WI38 (cell line): ENCODE measurements around the gene C10orf67.

ENCODE experiments used
- H3K4me3 ChIP-seq: 2 replicates; pipeline ENCODE4 v1.5.1; 2011; ENCODE audit warnings: low read depth, mild to moderate bottlenecking, control low read depth, low read length
- TF ChIP-seq, protein P1 (sequence below): IDR thresholded peaks from 2 replicates; pipeline ENCODE4 v1.5.1; 2012; ENCODE audit warnings: low read depth, mild to moderate bottlenecking, control low read depth, low read length

Gene C10orf67

DNA sequence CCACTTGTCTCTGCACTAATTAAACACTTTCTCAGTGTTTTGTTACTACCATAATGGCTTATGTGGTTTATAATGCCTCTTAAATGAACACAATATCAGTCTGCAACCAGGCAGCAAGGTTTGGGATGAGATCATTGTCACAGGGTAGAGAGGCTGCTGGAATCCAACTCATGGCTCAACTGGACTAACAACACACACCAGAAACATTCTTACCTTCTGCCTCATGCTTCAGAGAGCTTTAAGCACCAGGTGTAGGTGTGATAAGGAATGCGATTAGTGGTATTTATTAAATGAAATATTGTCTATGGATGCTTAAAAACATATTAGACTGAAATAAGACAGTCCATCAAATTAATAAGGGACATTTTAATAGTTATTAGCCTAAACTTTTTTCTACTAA is 127.1 kb downstream of the C10orf67 start:
- no peak overlapping the region for H3K4me3 ChIP-seq
- TF ChIP-seq, protein P1, sequence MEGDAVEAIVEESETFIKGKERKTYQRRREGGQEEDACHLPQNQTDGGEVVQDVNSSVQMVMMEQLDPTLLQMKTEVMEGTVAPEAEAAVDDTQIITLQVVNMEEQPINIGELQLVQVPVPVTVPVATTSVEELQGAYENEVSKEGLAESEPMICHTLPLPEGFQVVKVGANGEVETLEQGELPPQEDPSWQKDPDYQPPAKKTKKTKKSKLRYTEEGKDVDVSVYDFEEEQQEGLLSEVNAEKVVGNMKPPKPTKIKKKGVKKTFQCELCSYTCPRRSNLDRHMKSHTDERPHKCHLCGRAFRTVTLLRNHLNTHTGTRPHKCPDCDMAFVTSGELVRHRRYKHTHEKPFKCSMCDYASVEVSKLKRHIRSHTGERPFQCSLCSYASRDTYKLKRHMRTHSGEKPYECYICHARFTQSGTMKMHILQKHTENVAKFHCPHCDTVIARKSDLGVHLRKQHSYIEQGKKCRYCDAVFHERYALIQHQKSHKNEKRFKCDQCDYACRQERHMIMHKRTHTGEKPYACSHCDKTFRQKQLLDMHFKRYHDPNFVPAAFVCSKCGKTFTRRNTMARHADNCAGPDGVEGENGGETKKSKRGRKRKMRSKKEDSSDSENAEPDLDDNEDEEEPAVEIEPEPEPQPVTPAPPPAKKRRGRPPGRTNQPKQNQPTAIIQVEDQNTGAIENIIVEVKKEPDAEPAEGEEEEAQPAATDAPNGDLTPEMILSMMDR: no peak

DNA sequence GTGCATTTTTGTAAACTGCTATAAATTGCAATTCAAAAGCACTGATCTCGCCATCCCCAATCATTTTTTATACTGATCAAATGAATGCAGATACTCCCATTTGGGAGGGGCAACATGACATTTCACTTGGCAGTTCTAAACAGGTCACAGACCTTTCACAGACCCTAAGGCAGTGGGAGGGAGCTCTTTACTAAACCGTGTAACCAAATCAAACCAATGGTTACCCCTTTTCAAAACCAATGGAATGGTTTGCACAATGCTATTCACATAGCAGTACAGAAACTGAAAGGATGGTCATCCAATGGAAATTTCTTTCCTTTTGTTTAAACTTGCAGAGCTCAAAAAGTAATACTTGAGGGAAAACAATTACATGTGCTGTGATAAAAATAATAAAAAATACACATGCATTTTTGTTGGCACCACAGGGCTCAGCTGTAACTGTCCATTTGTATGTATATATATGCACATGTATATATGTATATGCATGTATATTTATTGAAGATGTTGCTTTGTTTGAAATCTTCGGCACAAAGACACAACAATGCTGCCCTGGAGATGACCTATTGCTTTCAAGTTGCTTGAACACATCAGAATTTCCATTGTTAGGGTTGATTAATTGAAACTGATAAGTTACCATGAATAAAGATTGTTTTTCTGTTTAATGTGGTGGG is 138.5 kb downstream of the C10orf67 start:
- H3K4me3 ChIP-seq: no peak overlapping the region
- TF ChIP-seq, protein P1: no peak

DNA sequence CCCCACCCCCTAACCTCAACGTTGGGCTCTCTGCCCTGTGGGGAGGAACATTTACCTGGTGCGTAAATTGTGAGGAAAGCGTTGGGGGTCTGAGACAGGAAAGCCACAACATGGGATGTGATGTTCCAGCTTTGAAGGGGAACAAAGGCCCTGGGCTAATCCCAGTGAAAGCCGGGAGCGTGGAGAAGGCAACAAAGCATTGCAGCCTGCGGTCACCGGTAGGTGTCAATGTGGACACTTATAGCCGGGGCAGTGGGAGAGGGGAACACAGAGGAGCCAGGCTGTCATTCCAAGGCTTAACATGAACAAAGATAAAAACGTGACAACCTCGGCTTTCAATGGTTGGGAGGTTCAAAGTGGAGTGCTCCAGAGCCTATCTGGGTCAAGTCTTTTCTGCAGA is 139.8 kb downstream of the C10orf67 start:
- H3K4me3 ChIP-seq: no peak overlapping the region
- TF ChIP-seq, protein P1: no peak

DNA sequence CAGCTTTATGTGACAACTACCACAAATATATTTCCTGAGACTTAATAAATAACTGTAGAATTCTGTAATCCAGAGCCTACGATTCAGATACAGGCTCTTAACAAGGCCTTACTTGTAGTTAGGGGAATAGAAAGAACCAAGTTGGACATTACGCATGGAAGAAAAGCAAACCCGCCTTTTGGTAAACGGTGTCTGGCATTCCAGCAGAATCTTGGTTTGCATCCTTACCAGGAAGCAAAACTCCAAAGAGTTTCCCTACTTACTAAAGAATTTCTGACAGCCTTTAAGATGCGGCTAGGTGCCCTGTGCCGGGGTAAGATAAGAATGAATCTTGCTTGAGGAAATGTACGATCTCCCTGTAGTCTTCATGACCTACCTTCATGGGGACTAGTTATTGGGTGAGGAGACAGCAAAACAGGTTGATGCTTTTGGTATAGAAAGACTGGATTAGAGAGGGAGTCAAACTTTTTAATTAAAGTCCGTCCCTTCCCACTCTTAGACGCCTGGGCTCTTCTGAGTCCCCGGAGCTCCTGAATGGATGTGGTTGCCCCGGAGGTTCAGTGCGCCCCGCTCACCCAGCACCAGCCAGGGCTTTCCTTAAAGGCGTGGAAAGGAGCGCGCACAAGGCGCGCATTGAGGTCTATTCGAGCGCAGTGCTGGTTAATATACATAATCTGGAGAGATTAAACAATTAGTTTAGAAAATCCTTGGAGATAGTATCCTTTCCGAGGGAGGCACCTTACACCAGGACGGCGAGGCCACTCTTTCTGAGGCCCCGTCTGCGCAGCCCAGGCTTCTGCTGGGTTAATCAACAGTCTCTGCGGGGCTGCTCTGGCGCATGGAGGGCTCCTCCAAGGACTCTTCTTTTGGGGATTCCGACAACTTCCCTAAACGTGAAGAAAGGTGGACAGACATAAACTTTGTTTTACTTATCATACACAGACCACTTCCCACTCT is 140.9 kb downstream of the C10orf67 start:
- TF ChIP-seq, protein P1: no peak
- H3K4me3 ChIP-seq: no peak overlapping the region

DNA sequence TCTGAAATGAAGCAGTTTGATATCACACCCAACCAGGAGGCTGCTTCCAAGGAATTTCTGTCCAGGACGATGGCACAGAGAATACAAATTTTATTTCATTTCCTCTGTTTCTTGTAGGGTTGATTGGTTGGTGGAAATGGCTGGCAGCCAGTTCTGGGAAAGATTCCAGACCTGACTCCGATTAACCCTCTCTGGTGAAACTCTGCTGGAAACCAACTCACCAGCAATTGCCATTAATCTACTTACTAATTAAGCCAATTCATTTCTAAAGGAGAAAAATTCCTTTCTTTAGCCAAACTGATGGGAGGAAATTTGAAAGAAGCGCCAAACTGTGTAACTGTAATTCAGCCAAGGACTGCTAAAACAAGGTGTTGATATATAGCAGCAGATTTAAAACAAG is 141.8 kb downstream of the C10orf67 start:
- TF ChIP-seq, protein P1: no peak
- no peak overlapping the region for H3K4me3 ChIP-seq

DNA sequence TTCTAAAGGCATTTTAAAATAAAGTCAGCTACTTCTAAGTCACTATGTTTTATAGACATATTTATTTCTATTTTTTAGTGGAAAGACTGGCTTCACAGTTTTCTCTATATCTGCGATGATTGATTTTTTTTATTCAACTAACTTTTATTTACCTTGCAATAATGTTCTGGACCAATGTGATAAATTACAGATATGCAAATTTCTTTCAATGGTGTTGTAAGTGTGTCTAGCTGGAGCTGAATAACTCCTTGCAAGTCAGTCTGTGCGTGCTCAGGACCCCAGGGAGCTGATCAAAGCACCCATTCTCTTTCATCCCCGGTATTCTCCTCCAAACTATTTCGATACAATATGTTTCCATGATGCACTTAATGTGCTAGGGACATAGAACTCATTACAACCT is 142.8 kb downstream of the C10orf67 start:
- TF ChIP-seq, protein P1: no peak

DNA sequence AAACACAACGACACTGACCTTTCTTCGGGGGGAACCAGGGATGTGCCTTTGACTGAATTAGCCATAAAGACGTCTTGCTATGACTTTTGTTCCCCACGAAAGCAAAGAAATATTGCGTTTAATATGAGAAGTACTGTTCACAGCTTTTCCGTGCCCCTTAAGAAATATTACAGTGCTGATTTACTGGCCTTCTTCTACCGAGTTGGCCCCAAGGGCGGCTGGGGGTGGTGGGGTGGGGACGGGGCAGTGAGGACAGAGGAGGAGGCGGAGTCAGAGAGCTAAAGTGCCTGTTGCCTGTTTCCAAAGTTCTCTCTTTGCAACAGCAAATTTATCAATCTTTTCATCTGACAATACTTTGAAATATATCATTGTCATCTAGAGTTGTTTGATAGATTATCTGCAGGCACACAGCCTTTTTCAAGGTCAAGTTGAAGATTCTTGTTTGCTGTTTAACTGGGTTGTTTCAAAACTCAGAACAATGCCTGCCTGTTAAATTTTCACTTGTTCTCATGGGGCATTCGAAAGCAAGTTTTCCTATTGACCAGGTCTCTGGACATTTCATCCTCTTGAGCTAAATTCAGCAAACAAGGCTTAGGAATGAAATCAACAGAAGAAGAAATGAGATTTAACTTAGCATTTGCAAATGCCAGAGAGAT is 143.5 kb downstream of the C10orf67 start:
- H3K4me3 ChIP-seq: no peak overlapping the region
- TF ChIP-seq, protein P1: no peak

More for the DNA sequence above, 142.8 kb downstream of the C10orf67 start:
- no peak overlapping the region for H3K4me3 ChIP-seq
